Stimulated activated CD8-positive, alpha-beta memory T cell treated with anti-CD3 and anti-CD28 coated beads, Interleukin-4, amount 100 ng/mL, for 4 hours (primary cell): ENCODE measurements around the gene SRRD.
"Not testable (repeated sequence)": the region's sequence is repeated elsewhere in the genome, so short reads cannot be mapped to it uniquely, and the experiment has no call there.

ENCODE experiments used
- DNase-seq, 2 donors: peaks; one replicate each; pipeline ENCODE4 v3.0.0-alpha.2; 2020; ENCODE audit warnings: low read depth in 2 of 2, low spot score in 1 of 2

Gene SRRD

DNA sequence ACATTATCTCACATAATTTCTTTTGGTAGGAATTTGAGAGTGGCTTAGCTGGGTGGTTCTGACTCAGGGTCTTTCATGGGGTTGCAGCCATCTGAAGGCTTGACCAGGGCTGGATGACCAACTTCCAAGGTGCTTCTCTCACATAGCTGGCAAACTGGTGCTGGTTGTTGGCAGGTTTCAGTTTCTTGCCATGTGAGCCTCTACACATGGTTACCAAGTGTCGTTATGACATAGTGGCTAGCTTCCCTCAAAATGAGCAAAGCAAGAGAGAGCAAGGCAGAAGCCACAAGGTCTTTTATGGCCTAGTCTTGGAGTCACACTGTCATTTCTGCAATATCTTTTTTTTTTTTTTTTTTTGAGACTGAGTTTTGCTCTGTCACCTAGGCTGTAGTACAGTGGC lies 32.8 kb downstream of the SRRD start:
- no peak for DNase-seq

DNA sequence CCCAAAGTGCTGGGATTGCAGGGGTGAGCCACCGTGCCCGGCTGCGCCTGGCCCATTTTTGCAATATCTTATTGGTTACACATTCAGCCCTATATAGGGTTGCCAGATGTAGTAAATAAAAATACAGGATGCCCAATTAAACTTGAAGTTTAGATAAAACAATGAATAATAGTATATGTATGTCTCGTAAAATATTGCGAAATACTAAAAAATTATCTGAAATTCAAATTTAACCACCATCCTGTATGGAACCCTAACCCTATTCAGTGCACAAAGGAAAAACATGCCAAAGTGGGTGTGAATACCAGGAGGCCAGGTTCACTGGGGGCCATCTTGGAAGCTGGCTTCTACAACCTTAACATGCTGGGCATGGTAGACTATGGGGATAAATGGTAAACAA lies 33.8 kb downstream of the SRRD start:
- DNase-seq: no peak

DNA sequence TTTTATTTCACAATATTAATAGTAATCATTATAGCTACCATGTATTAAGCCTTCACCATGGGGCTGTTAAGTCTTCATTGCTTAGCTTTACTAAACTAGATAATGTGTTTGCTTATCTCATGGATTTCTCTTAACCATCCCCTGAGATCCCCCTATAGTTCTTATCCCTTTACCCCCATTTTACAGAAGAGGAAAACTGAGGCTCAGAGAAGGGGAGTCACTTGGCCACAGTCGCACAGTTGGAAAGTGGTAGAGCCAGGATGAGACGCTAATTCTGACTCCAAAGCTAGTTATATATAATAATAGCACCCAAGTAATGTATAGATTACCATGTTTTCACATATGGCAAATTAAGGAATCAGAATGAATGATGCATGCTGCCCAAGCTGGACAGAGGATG lies 38.3 kb downstream of the SRRD start:
- no peak for DNase-seq

DNA sequence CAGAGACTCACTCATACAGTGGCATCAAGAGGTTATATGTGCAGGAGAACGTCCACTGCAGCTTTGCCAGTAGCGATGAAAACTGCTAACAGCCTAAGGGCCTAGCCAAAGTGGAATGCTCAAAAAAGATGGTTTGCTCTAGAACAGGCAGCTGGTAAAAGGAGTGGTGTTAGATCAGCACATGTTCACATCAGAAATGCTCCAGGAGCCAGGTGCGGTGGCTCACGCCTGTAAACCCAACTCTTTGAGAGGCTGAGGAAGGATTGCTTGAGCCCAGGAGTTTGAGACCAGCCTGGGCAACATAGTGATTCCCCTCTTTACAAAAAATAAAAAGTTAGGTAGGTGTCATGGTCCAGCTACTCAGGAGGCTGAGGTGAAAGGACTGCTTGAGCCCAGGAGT lies 38.9 kb downstream of the SRRD start:
- DNase-seq: no peak

DNA sequence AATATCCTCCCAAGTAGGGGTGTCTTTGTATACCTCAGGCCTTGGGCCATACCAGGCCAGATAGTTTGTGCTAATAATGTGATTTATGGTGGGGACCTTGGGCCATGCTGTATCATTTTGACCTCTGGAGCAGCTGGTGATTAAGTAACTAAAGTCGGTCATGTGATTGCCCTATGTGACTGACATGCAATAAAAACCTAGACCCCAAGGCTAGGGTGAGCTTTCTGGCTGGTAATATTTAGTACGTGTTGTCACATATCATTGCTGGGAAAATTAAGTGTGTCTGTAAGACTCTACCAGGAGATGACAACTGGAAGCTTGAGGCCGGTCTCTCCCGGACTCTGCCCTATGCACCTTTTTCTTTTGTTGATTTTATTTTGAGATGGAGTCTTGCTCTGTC lies 41.2 kb downstream of the SRRD start:
- no peak for DNase-seq

DNA sequence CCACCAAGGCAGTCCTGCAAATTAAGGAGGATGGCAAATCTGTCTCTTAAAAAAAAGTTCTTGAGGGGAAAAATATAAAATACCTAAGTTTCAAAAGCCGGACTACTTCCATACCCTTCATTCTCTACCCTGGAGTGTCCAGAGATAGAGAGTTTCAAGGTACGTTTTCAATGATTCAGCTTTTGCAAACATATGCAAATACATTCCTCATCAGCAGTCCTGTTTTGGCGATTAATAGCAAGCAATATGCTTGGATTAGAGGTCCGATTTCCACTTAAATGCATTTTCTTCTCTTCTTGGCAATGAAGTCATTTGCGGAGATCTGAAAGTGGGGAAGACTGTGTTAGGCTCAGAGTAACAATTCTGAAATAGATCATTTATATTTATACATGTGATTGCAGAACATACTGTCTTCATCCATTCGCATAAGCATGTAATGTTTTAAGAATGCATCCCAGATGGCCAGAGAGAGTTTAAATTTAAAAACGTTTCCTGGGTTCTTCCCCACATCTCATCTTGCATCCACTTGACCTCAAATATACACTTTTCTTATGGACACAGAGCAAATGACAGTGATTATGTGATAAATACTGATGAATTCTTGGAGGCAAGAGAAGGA lies 42.4 kb downstream of the SRRD start:
- no peak for DNase-seq

DNA sequence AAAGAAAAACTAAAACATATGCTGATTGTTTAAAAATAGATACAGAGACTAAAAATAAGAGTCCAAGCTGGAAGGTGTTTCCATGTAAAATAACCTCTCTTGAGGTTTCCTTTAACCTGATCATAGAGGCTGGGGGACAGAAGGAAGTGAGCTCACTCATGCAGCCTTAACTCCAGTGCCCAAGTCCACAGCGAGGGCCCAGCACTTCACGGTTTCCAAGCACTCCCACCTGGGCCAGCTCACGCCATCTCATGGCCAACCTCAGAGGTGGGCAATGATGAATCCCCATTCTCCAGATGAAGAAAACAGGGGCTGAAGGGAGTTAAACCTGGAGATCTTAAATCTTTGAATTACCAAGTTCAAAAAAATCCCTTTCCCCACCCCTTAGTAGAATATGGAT lies 43.5 kb downstream of the SRRD start:
- no peak for DNase-seq

DNA sequence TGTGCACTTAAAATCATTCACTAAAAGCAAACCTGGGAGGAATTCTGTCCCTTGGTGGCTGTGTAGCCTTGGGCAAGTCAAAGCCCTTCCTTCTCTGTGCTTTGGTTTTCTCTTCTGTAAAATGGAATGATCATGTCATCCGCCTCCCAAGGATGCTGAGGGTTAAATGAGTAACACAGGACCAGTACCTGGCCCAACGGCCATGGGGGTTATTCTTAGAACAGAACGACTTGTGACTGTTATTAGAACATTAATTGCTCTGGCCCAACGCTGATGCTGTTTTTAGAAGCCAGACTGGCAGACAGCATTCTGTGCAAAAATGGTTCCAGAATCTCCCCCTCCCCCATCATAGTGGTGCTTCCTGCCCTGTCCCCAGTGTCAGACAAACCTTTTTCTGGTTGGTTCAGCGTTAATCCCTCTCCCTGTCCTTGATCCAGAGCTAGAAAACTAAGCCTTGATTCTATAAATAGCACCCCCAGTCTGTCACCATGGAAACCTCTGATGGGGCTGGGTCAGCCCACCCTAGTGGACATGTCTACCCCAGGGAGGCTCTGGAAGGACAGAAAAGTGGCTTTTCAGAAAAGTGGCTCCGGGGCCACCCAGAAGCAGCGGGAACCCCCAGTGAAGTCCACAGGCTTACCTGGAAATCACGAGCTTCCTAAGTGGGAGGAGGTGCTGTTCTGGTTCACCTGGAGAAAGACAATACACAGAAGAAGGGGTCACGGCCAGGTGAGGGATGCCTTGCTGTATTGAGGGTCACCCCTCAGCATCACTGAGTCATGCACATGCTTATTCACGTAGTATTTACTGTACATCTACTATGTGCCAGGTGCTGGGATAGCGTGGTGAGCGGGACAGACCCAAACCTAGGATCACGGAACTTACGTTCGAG lies 44.1 kb downstream of the SRRD start:
- no peak for DNase-seq

DNA sequence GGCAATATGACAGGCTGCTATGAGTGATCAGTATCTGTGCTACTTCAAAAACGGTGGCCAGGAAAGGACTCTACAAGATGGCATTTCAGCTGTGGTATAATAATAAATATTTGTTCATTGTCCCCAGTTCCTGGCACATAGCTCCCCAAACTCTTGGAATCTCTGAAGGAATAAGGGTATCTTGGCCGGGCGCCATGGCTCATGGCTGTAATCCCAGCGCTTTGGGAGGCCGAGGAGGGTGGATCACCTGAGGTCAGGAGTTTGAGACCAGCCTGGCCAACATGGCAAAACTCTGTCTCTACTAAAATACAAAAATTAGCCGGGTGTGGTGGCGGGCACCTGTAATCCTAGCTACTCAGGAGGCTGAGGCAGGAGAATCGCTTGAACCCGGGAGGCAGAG lies 44.8 kb downstream of the SRRD start:
- DNase-seq: not testable (repeated sequence)

DNA sequence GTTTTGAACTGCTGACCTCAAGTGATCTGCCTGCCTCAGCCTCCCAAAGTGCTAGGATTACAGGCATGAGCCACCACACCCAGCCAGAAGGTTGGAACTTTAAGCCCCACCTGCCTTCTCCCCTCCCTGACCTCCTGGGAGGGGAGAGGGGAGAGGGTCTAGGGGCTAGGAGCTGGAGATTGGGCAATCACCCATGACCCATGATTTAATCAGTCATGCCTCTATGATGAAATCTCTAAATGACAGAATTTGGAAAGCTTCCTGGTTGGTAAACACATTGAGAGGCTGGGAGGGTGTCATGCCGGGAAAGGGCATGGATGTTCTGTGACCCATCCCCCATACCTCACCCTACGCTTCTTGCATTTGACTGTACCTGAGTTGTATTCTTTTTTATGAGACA lies 45.7 kb downstream of the SRRD start:
- DNase-seq: no peak

DNA sequence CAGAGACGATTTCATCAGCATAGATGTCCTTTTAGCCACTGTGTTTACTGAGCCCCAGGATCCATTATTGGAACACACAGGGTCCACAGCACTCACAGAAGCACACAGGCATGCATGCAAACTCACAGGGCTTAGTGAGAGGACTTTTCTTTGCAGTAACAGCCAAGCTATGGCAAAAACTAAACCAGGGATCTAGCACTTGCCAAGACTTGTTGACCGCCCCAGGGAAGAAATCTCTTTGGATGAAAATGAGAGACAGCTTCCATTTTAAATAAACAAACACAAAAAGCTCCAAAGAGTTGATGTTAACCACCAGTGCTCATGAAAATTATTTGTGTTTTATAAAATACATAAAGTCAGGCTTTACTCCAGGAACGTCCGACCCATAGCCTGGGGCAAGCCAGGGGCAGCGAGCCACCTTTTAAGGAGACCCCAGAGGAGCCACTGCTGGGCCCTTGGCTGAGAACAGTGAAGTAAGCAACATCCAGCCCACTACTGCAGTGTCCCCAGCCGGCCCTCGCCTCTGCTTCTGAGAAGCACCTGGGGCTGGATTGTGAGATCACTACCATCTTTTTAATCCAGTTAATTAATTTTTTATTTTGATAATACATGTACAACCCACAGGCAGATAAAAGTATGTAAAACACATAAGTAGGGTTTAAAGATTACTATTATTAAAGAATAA lies 50.6 kb downstream of the SRRD start:
- DNase-seq: no peak

DNA sequence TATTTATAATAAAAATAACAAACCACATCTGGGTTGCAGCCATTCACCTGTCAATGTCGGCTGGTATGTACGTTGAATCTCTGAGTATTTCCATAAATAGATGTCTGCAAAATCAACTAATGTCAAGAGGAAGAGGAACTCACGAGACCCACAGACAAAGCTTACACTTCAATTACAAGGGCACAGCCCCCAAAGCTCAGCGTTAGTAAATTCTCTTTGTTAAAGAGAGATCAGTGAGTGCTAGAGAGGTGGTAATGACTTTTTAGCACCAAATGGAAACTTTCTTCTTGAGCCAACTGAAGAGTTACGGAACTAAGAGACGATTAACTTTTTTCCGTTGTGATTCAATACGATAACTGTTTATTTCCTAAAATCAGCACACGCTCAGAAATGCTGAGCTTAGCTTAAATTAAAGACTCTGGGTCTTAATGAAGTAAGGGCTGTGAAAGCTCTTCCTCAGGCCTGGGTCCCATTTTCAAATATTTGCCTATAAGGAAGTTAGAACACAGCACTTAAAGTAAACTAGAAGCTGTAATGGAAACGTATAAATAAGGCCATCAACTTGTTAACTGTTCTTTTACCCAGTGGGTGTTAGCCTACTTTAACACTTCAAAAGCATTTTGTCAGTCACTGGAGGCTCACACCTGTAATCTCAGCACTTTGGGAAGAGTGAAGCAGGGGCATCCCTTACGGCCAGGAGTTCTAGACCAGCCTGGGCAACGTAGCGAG lies 51.4 kb downstream of the SRRD start:
- DNase-seq: no peak

DNA sequence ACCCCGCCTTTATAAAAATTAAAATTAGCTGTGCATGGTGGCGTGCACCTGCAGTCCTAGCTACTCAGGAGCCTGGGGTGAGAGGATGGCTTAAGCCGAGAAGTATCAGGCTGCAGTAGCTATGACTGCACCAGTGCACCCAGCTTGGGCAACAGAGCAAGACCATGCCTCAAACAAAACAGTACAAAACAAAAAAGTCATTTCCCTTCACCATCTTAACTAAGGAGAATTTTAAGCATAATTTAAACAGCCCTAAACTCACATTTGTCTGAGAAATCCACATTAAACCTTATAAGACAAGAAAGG lies 51.9 kb downstream of the SRRD start:
- DNase-seq: no peak

DNA sequence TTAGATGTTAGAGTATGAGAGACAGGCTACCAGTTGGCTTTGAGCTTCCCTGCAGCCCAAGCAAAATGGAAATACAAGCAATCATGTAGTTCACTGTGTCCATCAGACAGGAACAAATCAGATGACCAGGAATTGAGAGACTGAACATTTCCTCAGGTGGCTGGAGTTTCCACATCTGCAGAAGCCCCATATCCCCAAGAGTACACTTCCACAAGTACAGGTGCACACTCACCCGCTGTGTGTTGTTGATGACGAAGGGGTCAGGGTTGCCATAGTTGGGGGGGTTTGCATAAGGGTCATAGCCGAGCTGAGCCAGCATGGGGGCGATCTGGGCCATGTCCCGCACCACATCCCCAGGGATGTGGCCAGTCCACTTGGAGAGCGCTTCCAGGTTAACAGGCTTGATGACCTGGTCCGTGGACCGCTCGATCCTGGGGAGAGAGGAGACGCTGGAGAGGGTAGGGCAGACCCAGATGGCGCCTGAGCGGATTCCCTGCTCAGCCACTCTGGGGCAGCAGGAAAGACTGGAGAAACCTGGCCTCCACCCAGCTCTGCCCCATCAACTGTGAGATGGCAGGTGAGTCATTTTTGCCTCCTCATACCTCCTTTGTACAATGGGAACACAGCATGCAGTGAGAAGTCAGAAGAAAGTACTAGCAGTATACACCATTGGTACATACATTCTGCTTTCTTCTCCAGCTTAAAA lies 52.5 kb downstream of the SRRD start:
- DNase-seq: no peak

DNA sequence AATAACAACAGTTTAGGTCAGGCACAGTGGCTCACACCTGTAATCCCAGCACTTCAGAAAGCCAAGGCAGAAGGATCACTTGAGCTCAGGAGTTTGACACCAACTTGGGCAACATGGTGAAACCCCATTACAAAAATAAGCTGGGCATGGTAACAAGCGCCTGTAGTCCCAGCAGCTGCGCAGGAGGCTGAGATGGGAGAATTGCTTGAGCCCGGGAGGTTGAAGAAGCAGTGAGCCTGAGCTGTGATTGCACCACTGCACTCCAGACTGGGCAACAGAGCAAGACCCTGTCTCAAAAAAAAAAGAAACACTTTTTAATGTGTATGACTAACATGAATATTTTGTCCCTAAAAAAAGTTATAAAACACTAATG lies 53.1 kb downstream of the SRRD start:
- DNase-seq: no peak

DNA sequence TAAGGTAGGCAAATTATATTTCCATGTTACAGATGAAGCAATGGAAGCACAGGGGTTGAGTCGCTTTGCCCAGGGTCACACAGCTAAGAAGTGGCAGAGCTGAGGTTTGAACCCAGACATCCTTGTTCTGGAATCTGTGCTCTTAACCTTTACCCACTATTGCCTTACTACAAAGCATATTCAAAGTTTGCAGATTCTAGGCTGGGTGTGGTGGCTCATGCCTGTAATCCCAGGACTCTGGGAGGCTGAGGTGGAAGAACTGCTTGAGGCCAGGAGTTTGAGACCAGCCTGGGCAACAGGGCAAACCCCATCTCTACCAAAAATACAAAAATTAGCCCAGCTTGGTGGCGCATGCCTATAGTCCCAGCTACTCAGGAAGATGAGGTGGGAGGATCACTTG lies 56.4 kb downstream of the SRRD start:
- DNase-seq: no peak

DNA sequence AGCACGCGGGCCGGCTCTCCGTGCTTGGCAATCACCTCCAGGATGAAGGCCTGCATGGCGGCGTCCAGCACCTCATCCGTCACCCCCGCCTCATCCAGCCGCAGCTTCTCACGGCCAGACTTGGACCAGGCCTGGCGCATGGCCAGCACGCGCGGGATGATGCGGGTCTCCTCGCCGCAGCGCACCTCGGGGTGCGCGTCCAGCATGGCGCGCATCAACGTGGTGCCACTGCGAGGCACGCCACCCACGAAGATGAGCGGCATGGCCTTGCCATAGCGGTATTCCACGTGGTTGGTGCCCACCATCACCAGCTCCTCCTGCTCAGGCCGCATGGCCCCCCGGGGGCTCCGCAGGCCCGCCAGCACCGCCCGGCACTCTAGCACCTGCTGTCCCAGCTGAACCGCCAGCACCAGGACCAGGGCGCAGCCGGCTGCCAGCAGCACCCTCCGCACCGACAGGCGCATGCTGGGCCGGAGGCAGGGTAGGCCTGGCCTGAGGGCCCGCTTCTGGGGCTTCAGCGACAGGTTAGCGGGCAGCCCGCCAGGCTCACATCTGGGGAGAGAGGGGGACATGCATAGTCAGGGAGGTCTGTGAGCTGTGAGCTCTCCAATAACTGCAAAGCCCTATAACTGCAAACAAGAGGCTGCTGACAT lies 57.6 kb downstream of the SRRD start:
- no peak for DNase-seq

DNA sequence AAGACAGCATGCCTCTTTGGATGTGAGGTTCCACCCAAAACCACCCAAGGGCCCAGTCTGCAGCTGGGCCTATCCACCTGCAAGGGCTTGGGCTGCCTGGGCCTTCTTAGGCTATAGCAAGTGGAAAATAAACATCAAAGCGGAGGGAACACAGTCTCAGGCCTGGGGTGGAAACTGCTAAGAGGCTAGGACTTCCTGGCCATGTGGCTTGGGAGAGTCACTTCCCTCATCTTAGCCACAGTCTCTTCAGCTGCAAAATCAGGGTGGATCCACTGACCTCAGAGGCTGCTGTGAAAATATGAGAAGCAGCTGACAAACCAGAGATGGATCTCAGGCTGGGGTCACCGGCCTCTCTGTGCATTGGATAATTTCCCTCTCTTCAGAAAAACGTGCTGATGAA lies 59.2 kb downstream of the SRRD start:
- DNase-seq: no peak
